ENCODE measurements around the gene LMAN2L.

GRCh38 chr2:96683307-96683706 lies 56.6 kb downstream of the LMAN2L start:
- TF ChIP-seq, protein P1, sequence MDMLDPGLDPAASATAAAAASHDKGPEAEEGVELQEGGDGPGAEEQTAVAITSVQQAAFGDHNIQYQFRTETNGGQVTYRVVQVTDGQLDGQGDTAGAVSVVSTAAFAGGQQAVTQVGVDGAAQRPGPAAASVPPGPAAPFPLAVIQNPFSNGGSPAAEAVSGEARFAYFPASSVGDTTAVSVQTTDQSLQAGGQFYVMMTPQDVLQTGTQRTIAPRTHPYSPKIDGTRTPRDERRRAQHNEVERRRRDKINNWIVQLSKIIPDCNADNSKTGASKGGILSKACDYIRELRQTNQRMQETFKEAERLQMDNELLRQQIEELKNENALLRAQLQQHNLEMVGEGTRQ (IDR thresholded peaks at IDR 0.05; ENCODE audit: borderline replicate concordance, low read depth, low read length) = no peak
- TF ChIP-seq RAD21 (IDR thresholded peaks at IDR 0.05; ENCODE audit: low read length) (no peak), MXI1 (IDR thresholded peaks at IDR 0.05; ENCODE audit: low read depth, low read length) (no peak)
